Measurements from ENCODE around the gene COL18A1. TPM values are rescaled to one million over a fixed set of nuclear protein-coding genes. Genes with fewer than 3 reads are reported as not detected.

Gene COL18A1
- total and polyA plus RNA-seq, 2 of the 8 experiments (the other 6 are each of a cell fraction or from before 2014, with no cell fraction given): 145 to 201 TPM

DNA sequence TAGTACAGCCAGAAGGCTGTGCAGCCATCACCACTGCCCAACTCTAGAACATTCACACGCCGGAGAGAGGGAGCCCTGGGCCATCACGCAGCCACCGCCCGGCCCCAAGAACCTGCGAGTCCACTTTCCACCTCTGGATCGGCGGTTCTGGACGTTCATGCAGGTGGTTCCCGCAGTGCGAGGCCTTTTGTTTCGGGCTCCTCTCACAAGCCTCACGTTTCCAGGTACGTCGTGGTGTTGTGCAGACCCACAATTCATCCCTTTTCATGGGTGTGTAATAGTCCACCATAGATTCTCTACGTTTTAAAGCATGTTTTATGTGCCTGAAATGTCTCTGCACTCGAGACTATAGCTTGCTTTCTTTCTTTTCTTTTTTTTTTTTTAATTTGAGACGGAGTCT lies 23.6 kb downstream of the COL18A1 start:
- ChIA-PET POLR2A (ENCODE audit: partially characterized antibody) (interaction anchor here (1.1 to 2.5 kb wide), 5 partner anchors 10 to 22 kb away, joined by 3 to 13 read pairs (median 7); no protein-coding TSS in a partner anchor), CTCF (ENCODE audit: partially characterized antibody) (interaction anchor here (1.0 to 1.8 kb wide), 4 partner anchors 21 to 139 kb away, joined by 3 to 7 read pairs (median 3); no protein-coding TSS in a partner anchor)
- Histone ChIP-seq H3K23ac (ENCODE audit: insufficient read length) (no peak overlapping the region), H3K9ac (replicated peaks in 1 of 4; ENCODE audit: extremely low read depth in 1 of 4, low read depth in 3 of 4, low read length in 3 of 4) (no peak overlapping the region), H4K91ac (replicated peaks; ENCODE audit: insufficient read length, low read length) (no peak overlapping the region), H3K18ac (ENCODE audit: extremely low read depth, low read length) (no peak overlapping the region), H2BK5ac (ENCODE audit: low read depth, low read length) (no peak overlapping the region), H4K8ac (ENCODE audit: extremely low read depth, insufficient read depth, low read length) (no peak overlapping the region), H3K36me3 (ENCODE audit: control insufficient read depth in 2 of 4, insufficient read depth in 4 of 4, low read length in 3 of 4) (0 out of 8 replicates have a peak, but pooled peaks cover 0 to 3% (median 0%) of the 10 kb centered on the region in 4 experiments), H3K27me3 (replicated peaks in 1 of 4; ENCODE audit: control insufficient read depth in 3 of 4, extremely low read depth in 1 of 4, insufficient read depth in 3 of 4, low read length in 3 of 4) (no peaks in the 10 kb centered on the region), H3K14ac (ENCODE audit: insufficient read length) (no peak overlapping the region), H2BK15ac (ENCODE audit: low read length) (no peak overlapping the region), H3K4me1 (replicated peaks in 1 of 4; ENCODE audit: control insufficient read depth in 3 of 4, insufficient read depth in 4 of 4, low read length in 3 of 4) (peaks cover 0 to 45% (median 37%) of the 10 kb centered on the region in 4 experiments; a peak in 6 of 7 replicates), H3K23me2 (ENCODE audit: low read depth, low read length) (no peaks in the 10 kb centered on the region), H2BK20ac (ENCODE audit: low read length) (no peak overlapping the region), H3K9me3 (ENCODE audit: insufficient read depth in 2 of 2, low read depth in 1 of 2, low read length in 1 of 2) (no peaks in the 10 kb centered on the region), H3K27ac (ENCODE audit: low read depth, low read length) (no peak overlapping the region), H2AK5ac (ENCODE audit: low read depth, low read length) (no peak overlapping the region), H2BK120ac (replicated peaks; ENCODE audit: low read depth, low read length) (no peak overlapping the region), H3K79me1 (ENCODE audit: low read depth, low read length) (peaks cover 32% of the 10 kb centered on the region), H4K5ac (ENCODE audit: insufficient read length, low read depth, low read length) (no peak overlapping the region), H3K56ac (replicated peaks; ENCODE audit: insufficient read length, low read depth, low read length) (no peak overlapping the region), H2AFZ (ENCODE audit: low read length) (no peak overlapping the region), H3K4me2 (ENCODE audit: insufficient read depth in 1 of 2, low read depth in 2 of 2, low read length in 2 of 2) (no peak overlapping the region), H2BK12ac (ENCODE audit: low read depth, low read length) (no peak overlapping the region), H3K4me3 (ENCODE audit: extremely low read depth in 1 of 4, insufficient read depth in 2 of 4, low read depth in 3 of 4, low read length in 4 of 4) (no peak overlapping the region), H4K20me1 (replicated peaks in 1 of 2; ENCODE audit: control insufficient read depth in 1 of 2, insufficient read depth in 2 of 2, low read length in 2 of 2) (peaks cover 15 to 60% of the 10 kb centered on the region in 2 experiments), H3K4ac (replicated peaks; ENCODE audit: insufficient read length, low read depth, low read length) (no peak overlapping the region), H3K79me2 (ENCODE audit: control insufficient read depth in 1 of 2, insufficient read depth in 2 of 2, low read length in 2 of 2) (peaks cover 6 to 93% of the 10 kb centered on the region in 2 experiments; a peak in 3 of 4 replicates)
- WGBS, 2 experiments (ENCODE audit: extremely low coverage in 1 of 2, insufficient coverage in 1 of 2, insufficient read length in 1 of 2, insufficient replicate concordance in 2 of 2, low coverage in 1 of 2, low lambda C conversion rate in 2 of 2, missing lambda C conversion rate in 1 of 2): 89% methylated on average over 15 of the region's 18 CpGs; no CpG with 5 or more reads in 1 of the 2 experiments
- FAIRE-seq (no peak), DNase-seq (ENCODE audit: low read depth in 1 of 2, low spot score in 2 of 2) (no peak)
- TF ChIP-seq POLR2AphosphoS5 (IDR thresholded peaks at IDR 0.05; ENCODE audit: low read depth, low read length): no peak
- TF ChIP-seq TEAD4 (IDR thresholded peaks at IDR 0.05; ENCODE audit: low read depth, low read length): no peak
- no peak for TF ChIP-seq POU5F1 (IDR thresholded peaks at IDR 0.05; ENCODE audit: low read depth, low read length)
- TF ChIP-seq ZNF274 (IDR thresholded peaks at IDR 0.05; ENCODE audit: borderline replicate concordance, extremely low read depth, low read length): no peak
- TF ChIP-seq RBBP5 (IDR thresholded peaks at IDR 0.05; ENCODE audit: borderline replicate concordance, low read depth, low read length): no peak
- TF ChIP-seq, protein P1, sequence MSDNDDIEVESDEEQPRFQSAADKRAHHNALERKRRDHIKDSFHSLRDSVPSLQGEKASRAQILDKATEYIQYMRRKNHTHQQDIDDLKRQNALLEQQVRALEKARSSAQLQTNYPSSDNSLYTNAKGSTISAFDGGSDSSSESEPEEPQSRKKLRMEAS (IDR thresholded peaks at IDR 0.05): no peak
- no peak for TF ChIP-seq PHF8 (conservative IDR thresholded peaks at IDR 0.05; ENCODE audit: low read depth, low read length)
- TF ChIP-seq SP2 (IDR thresholded peaks at IDR 0.05; ENCODE audit: low read length): no peak
- TF ChIP-seq SIX5 (IDR thresholded peaks at IDR 0.05; ENCODE audit: low read depth, low read length): no peak
- no peak for TF ChIP-seq POLR2A (IDR thresholded peaks at IDR 0.05; ENCODE audit: control extremely low read depth in 1 of 2, low read depth in 2 of 2, low read length in 2 of 2)
- no peak for TF ChIP-seq SUZ12 (IDR thresholded peaks at IDR 0.05; ENCODE audit: low read length)
- TF ChIP-seq, protein P2, sequence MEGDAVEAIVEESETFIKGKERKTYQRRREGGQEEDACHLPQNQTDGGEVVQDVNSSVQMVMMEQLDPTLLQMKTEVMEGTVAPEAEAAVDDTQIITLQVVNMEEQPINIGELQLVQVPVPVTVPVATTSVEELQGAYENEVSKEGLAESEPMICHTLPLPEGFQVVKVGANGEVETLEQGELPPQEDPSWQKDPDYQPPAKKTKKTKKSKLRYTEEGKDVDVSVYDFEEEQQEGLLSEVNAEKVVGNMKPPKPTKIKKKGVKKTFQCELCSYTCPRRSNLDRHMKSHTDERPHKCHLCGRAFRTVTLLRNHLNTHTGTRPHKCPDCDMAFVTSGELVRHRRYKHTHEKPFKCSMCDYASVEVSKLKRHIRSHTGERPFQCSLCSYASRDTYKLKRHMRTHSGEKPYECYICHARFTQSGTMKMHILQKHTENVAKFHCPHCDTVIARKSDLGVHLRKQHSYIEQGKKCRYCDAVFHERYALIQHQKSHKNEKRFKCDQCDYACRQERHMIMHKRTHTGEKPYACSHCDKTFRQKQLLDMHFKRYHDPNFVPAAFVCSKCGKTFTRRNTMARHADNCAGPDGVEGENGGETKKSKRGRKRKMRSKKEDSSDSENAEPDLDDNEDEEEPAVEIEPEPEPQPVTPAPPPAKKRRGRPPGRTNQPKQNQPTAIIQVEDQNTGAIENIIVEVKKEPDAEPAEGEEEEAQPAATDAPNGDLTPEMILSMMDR (IDR thresholded peaks at IDR 0.05; ENCODE audit: control extremely low read depth in 1 of 3, insufficient read depth in 1 of 3, low read depth in 1 of 3, low read length in 3 of 3): no peak

All from H1 (cell line).